IMR-90 (cell line): ENCODE results near the gene LRG1. TPM values are rescaled to one million over a fixed set of nuclear protein-coding genes. Genes with fewer than 3 reads are reported as not detected.

Experiments
- ATAC-seq: fragments of 200-7000 bp; cut with Tn5 transposase; 2 replicates; pipeline ENCODE4 v1.9.1; 2020; ENCODE audit warnings: low read depth, mild to moderate bottlenecking, moderate library complexity
- Bru-seq: library from RNA; stranded (reverse); fragments of 400-500 nt; gene quantifications from one replicate; lab custom pipeline; 2021; lab: Mats Ljungman, UMichigan
- BruChase-seq, 2 experiments: library from RNA; stranded (reverse); fragments of 400-500 nt; gene quantifications; one replicate each; lab custom pipeline; 2021; lab: Mats Ljungman, UMichigan
- BruUV-seq: library from RNA; stranded (reverse); fragments of 400-500 nt; replicated peaks from 2 replicates; lab custom pipeline; 2021; lab: Mats Ljungman, UMichigan
- CTCF ChIA-PET: fragments of 300-600 bp; formaldehyde crosslinking; extraction: SDS; loops from one replicate; lab custom pipeline; 2021; ENCODE audit warnings: antibody characterized with exemption; lab: Yijun Ruan, JAX
- POLR2A ChIA-PET: fragments of 300-600 bp; sonication (Branson Sonifier 250); formaldehyde crosslinking; loops from one replicate; lab custom pipeline; 2022; ENCODE audit warnings: antibody characterized with exemption; ENCODE audit not compliant: unreplicated experiment; lab: Charles Lee
- DNase-seq: peaks from one replicate; pipeline ENCODE4 v3.0.0; 2013
- H2AFZ ChIP-seq: replicated peaks from 2 replicates; pipeline ENCODE3; 2013; ENCODE audit warnings: low read length, mild to moderate bottlenecking; ENCODE audit not compliant: poor library complexity
- H2AK5ac ChIP-seq: 2 replicates; pipeline ENCODE4 v1.6.1; 2013; ENCODE audit warnings: low read depth, low read length, inconsistent platforms
- H2AK9ac ChIP-seq: replicated peaks from 2 replicates; pipeline ENCODE3; 2013; ENCODE audit warnings: mild to moderate bottlenecking, low read depth, low read length, moderate library complexity; ENCODE audit not compliant: poor library complexity
- H2BK120ac ChIP-seq: 2 replicates; pipeline ENCODE4 v1.6.1; 2013; ENCODE audit warnings: low read depth, low read length, inconsistent platforms
- H2BK15ac ChIP-seq: 3 replicates; pipeline ENCODE4 v1.6.1; 2013; ENCODE audit warnings: low read depth, low read length, inconsistent platforms
- H2BK20ac ChIP-seq: 2 replicates; pipeline ENCODE4 v1.6.1; 2013; ENCODE audit warnings: low read depth, mild to moderate bottlenecking, inconsistent platforms, low read length, moderate library complexity
- H2BK5ac ChIP-seq: 2 replicates; pipeline ENCODE4 v1.6.1; 2013; ENCODE audit warnings: mild to moderate bottlenecking, low read depth, low read length, inconsistent platforms; ENCODE audit not compliant: poor library complexity, severe bottlenecking
- H3K14ac ChIP-seq: replicated peaks from 2 replicates; pipeline ENCODE4 v1.6.1; 2013; ENCODE audit warnings: low read depth, low read length, inconsistent platforms
- H3K18ac ChIP-seq: 2 replicates; pipeline ENCODE4 v1.6.1; 2013; ENCODE audit warnings: low read depth, low read length, control low read depth
- H3K23ac ChIP-seq: 2 replicates; pipeline ENCODE4 v1.6.1; 2013; ENCODE audit warnings: low read depth, low read length, inconsistent platforms
- H3K27ac ChIP-seq: 2 replicates; pipeline ENCODE4 v1.5.1; 2013; ENCODE audit warnings: mild to moderate bottlenecking, control low read depth, low read length; ENCODE audit not compliant: insufficient read depth
- H3K27me3 ChIP-seq: 2 replicates; pipeline ENCODE4 v1.6.1; 2013; ENCODE audit warnings: low read length; ENCODE audit not compliant: control insufficient read depth, insufficient read depth
- H3K36me3 ChIP-seq: 2 replicates; pipeline ENCODE4 v1.6.1; 2013; ENCODE audit warnings: low read length, mixed read lengths; ENCODE audit not compliant: control insufficient read depth, insufficient read depth
- H3K4ac ChIP-seq: 2 replicates; pipeline ENCODE4 v1.6.1; 2013; ENCODE audit warnings: low read depth, low read length, inconsistent platforms
- H3K4me1 ChIP-seq: 2 replicates; pipeline ENCODE4 v1.6.1; 2013; ENCODE audit warnings: low read length, mixed read lengths; ENCODE audit not compliant: control insufficient read depth, insufficient read depth
- H3K4me2 ChIP-seq: 2 replicates; pipeline ENCODE4 v1.6.1; 2013; ENCODE audit warnings: low read depth, mild to moderate bottlenecking, control low read depth, low read length, moderate library complexity
- H3K4me3 ChIP-seq: 2 replicates; pipeline ENCODE4 v1.5.1; 2013; ENCODE audit warnings: low read depth, mild to moderate bottlenecking, control low read depth, low read length, moderate library complexity; ENCODE audit not compliant: insufficient read depth
- H3K56ac ChIP-seq: 2 replicates; pipeline ENCODE4 v1.6.1; 2013; ENCODE audit warnings: low read length, inconsistent platforms; ENCODE audit not compliant: insufficient read depth; ENCODE audit errors: extremely low read depth
- H3K79me1 ChIP-seq, 2 experiments: 2 replicates each; pipeline ENCODE4 v1.6.1; 2013; ENCODE audit warnings: low read length in 2 of 2, inconsistent platforms in 1 of 2, low read depth in 1 of 2
- H3K9ac ChIP-seq: 2 replicates; pipeline ENCODE4 v1.6.1; 2013; ENCODE audit warnings: low read depth, low read length, control low read depth
- H3K9me1 ChIP-seq: 2 replicates; pipeline ENCODE4 v1.6.1; 2013; ENCODE audit warnings: low read length, inconsistent platforms; ENCODE audit not compliant: insufficient read depth
- H3K9me3 ChIP-seq: 2 replicates; pipeline ENCODE4 v1.6.1; 2013; ENCODE audit warnings: low read length; ENCODE audit not compliant: control insufficient read depth, insufficient read depth
- H4K20me1 ChIP-seq: 2 replicates; pipeline ENCODE4 v1.6.1; 2013; ENCODE audit warnings: low read length, inconsistent platforms; ENCODE audit not compliant: insufficient read depth
- H4K5ac ChIP-seq: 2 replicates; pipeline ENCODE4 v1.6.1; 2013; ENCODE audit warnings: mild to moderate bottlenecking, low read depth, low read length, control low read depth
- H4K8ac ChIP-seq, 2 experiments: 2 replicates each; pipeline ENCODE4 v1.6.1; 2013; ENCODE audit warnings: low read depth in 2 of 2, low read length in 2 of 2, control low read depth in 1 of 2, inconsistent platforms in 1 of 2
- H4K91ac ChIP-seq: 2 replicates; pipeline ENCODE4 v1.6.1; 2013; ENCODE audit warnings: low read depth, low read length, inconsistent platforms; ENCODE audit not compliant: insufficient read depth
- BHLHE40 ChIP-seq: fragments of 150-350 bp; IDR thresholded peaks from 2 replicates; pipeline ENCODE4 v1.6.1; 2016; ENCODE audit warnings: mild to moderate bottlenecking, low read depth, low read length
- CHD1 ChIP-seq: IDR thresholded peaks from 2 replicates; pipeline ENCODE4 v1.6.1; 2012; ENCODE audit warnings: low read depth, low read length, improper control_type of control experiment
- CTCF ChIP-seq: conservative IDR thresholded peaks from 2 replicates; pipeline ENCODE4 v1.5.1; 2012; ENCODE audit warnings: mild to moderate bottlenecking, low read depth, low read length, improper control_type of control experiment
- FOS ChIP-seq: fragments of 150-350 bp; IDR thresholded peaks from 2 replicates; pipeline ENCODE4 v1.6.1; 2016; ENCODE audit warnings: low read depth, low read length
- MXI1 ChIP-seq: IDR thresholded peaks from 2 replicates; pipeline ENCODE4 v1.6.1; 2012; ENCODE audit warnings: low read depth, mild to moderate bottlenecking, low read length, moderate library complexity, borderline replicate concordance
- NFE2L2 ChIP-seq: fragments of 150-350 bp; IDR thresholded peaks from 2 replicates; pipeline ENCODE4 v1.6.1; 2016; ENCODE audit warnings: low read depth, mild to moderate bottlenecking, low read length
- RAD21 ChIP-seq: IDR thresholded peaks from 2 replicates; pipeline ENCODE4 v1.6.1; 2012; ENCODE audit warnings: low read length, improper control_type of control experiment
- SMC3 ChIP-seq: fragments of 150-350 bp; IDR thresholded peaks from 2 replicates; pipeline ENCODE4 v1.6.1; 2016; ENCODE audit warnings: low read depth, mild to moderate bottlenecking, antibody characterized with exemption, low read length, moderate library complexity
- WGBS, 2 experiments: methylation state at CpG; one replicate each; pipeline versions ENCODE4 v1.1.5 to v1.1.7; 2013; ENCODE audit warnings: missing lambda C conversion rate in 2 of 2; ENCODE audit not compliant: insufficient read length in 1 of 2; ENCODE audit errors: extremely low coverage in 2 of 2; 5-methylcytosine and 5-hydroxymethylcytosine counted together
- dilution Hi-C: fragments of 300-500 bp; cut with HindIII; formaldehyde crosslinking; loops from one replicate; pipeline ENCODE4 v1.14.3; 2018; ENCODE audit warnings: low sequenced_read_pairs; ENCODE audit not compliant: unreplicated experiment
- in situ Hi-C: fragments of 300-500 bp; cut with MboI; formaldehyde crosslinking; loops from 3 replicates; pipeline ENCODE4 v1.14.3; 2019; ENCODE audit warnings: low sequenced_read_pairs, inconsistent platforms, mixed read lengths
- intact Hi-C: fragments of 100-400 bp; cut with micrococcal nuclease; formaldehyde crosslinking; loops from 2 replicates; pipeline ENCODE4 v1.10.0; 2022
- long read RNA-seq: library from polyadenylated mRNA; unstranded; transcript quantifications from one replicate; pipeline ENCODE4 v2.0.0, GENCODE V29; 2021; ENCODE audit not compliant: unreplicated experiment
- polyA plus RNA-seq, 3 experiments: library from polyadenylated mRNA; depleted of rRNA; stranded (reverse); fragments of >200 nt; gene quantifications; 2 replicates each; pipeline ENCODE4 v1.2.3, GENCODE V29; 2012; ENCODE audit warnings: low replicate concordance in 1 of 3
- total RNA-seq: library from RNA; depleted of rRNA; stranded (reverse); fragments of >200 nt; gene quantifications from 2 replicates; pipeline ENCODE4 v1.2.3, GENCODE V29; 2012; rRNA removed
- TF ChIP-seq, protein P1 (sequence below): fragments of 150-350 bp; IDR thresholded peaks from 2 replicates; pipeline ENCODE4 v1.6.1; 2016; ENCODE audit warnings: low read depth, mild to moderate bottlenecking, low read length, moderate library complexity, borderline replicate concordance
- TF ChIP-seq, protein P2 (sequence below): fragments of 150-350 bp; IDR thresholded peaks from 2 replicates; pipeline ENCODE4 v1.6.1; 2017; ENCODE audit warnings: mild to moderate bottlenecking, antibody characterized with exemption, low read length, low read depth

The LRG1 gene, protein sequence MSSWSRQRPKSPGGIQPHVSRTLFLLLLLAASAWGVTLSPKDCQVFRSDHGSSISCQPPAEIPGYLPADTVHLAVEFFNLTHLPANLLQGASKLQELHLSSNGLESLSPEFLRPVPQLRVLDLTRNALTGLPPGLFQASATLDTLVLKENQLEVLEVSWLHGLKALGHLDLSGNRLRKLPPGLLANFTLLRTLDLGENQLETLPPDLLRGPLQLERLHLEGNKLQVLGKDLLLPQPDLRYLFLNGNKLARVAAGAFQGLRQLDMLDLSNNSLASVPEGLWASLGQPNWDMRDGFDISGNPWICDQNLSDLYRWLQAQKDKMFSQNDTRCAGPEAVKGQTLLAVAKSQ
- not detected in 2 replicates for total RNA-seq
- polyA plus RNA-seq (2012; rRNA removed) = 0.03 TPM in 1 of 2 replicates, not detected in the other
- 0.01 and 0.07 TPM in 2 replicates for polyA plus RNA-seq (2012; cell fraction: cytosol; rRNA removed)
- not detected in 2 replicates for polyA plus RNA-seq (2012; cell fraction: nucleus; rRNA removed; ENCODE audit: low replicate concordance)
- not detected for Bru-seq, nascent RNA
- BruChase-seq, experiment 1, labeled RNA remaining after a 6-hour chase = not detected
- not detected for BruChase-seq, experiment 2, labeled RNA remaining after a 2-hour chase
- long read RNA-seq = 0 reads

DNA sequence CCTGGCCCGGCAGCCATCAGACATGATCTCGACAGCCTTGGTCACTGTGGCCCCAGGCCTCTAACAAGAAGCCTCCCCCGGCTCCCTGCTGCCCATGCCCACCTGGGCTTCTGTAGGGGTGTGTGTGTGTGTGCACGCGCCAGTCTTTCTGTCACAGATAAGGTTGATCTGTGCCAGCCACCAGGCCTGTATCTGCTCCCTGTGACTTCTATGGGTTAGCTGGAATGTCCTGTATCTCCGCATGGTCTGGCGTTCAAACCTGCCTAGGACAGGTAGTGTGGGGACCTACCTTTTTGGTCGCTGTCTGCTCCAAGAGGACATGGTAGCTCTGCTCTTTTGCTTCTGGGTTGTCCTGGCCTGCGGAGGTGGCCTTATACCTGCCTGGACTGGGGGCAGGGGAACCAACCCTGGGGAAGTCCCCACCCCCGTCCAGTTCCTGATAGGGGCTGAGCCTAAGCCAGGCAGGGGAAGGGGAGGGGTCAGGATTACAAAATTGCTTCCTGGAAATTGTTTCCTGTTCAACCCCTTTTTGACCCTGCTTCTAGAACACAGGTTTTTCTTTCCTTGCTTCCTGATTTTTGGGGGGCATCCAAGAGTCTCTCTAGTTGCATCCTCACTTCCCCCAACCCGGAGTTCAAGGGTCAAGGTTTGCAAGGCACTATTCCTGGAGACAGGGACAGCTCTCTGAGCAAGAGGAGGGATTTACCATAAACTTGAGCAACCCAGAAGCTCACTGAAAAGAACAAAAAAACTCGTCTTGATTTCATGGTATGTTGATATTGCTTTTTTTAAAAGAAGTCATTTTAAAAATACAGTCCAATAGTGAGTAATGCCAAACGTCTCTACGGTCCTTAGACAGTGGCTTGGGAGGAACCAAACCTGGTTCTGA, at the start of gene LRG1:
TSS of gene LRG1 (minus strand) at position 344 of the 889 bp plus-strand sequence. CDS start at position 321, 23 bp downstream.
- H3K79me1 ChIP-seq = no peaks in the 10 kb centered on the region
- H2AK9ac ChIP-seq = no peak within 1 kb of the TSS
- dilution Hi-C loops (no loop called here), intact Hi-C loops (no loop called here), in situ Hi-C loops (no loop called here)
- no peak within 1 kb of the TSS for H2BK20ac ChIP-seq
- no peak within 1 kb of the TSS for H4K8ac ChIP-seq
- no peaks in the 10 kb centered on the region for H3K9me1 ChIP-seq
- no peak for ATAC-seq
- H3K18ac ChIP-seq = no peak within 1 kb of the TSS
- 79% methylated on average over 6 of the region's 14 CpGs; no CpG with 5 or more reads in 1 of the 2 experiments for WGBS, 2 experiments
- no peaks in the 10 kb centered on the region; the same call in 1 of the 2 replicates for H3K4me1 ChIP-seq
- no peak within 1 kb of the TSS for H3K9ac ChIP-seq
- H3K4me3 ChIP-seq = no peak within 1 kb of the TSS
- peaks cover 28% of the 10 kb centered on the region for H3K27me3 ChIP-seq
- no peak within 1 kb of the TSS for H2AK5ac ChIP-seq
- no peak within 1 kb of the TSS for H3K23ac ChIP-seq
- H2BK5ac ChIP-seq = no peak within 1 kb of the TSS
- CTCF ChIA-PET = interaction anchor here (0.8 kb wide), 1 partner anchor 94 kb away, joined by 3 read pairs; no protein-coding TSS in a partner anchor
- H3K36me3 ChIP-seq = no peaks in the 10 kb centered on the region
- no peak for DNase-seq
- no peaks in the 10 kb centered on the region for H4K20me1 ChIP-seq
- H3K14ac ChIP-seq = no peak within 1 kb of the TSS
- H3K27ac ChIP-seq = no peak within 1 kb of the TSS
- no peak within 1 kb of the TSS for H2BK120ac ChIP-seq
- BruUV-seq = no TSS peak
- H2AFZ ChIP-seq = no peak within 1 kb of the TSS
- peaks cover 6% of the 10 kb centered on the region for H3K9me3 ChIP-seq
- H3K4me2 ChIP-seq = no peak within 1 kb of the TSS
- no peak within 1 kb of the TSS for H3K4ac ChIP-seq
- H4K5ac ChIP-seq = no peak within 1 kb of the TSS
- POLR2A ChIA-PET = no interaction called here
- H2BK15ac ChIP-seq = no peak within 1 kb of the TSS
- no peak within 1 kb of the TSS for H4K91ac ChIP-seq
- no peak within 1 kb of the TSS for H3K56ac ChIP-seq
- TF ChIP-seq RAD21 (no peak), BHLHE40 (no peak), CTCF (no peak), SMC3 (no peak), CHD1 (no peak), NFE2L2 (no peak), MXI1 (no peak), FOS (no peak)
- TF ChIP-seq, protein P1, sequence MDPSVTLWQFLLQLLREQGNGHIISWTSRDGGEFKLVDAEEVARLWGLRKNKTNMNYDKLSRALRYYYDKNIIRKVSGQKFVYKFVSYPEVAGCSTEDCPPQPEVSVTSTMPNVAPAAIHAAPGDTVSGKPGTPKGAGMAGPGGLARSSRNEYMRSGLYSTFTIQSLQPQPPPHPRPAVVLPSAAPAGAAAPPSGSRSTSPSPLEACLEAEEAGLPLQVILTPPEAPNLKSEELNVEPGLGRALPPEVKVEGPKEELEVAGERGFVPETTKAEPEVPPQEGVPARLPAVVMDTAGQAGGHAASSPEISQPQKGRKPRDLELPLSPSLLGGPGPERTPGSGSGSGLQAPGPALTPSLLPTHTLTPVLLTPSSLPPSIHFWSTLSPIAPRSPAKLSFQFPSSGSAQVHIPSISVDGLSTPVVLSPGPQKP = no peak
- TF ChIP-seq, protein P2, sequence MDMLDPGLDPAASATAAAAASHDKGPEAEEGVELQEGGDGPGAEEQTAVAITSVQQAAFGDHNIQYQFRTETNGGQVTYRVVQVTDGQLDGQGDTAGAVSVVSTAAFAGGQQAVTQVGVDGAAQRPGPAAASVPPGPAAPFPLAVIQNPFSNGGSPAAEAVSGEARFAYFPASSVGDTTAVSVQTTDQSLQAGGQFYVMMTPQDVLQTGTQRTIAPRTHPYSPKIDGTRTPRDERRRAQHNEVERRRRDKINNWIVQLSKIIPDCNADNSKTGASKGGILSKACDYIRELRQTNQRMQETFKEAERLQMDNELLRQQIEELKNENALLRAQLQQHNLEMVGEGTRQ = no peak
